A549 (cell line): ENCODE results near the gene ZNF700.

ENCODE experiments used
- BHLHE40 ChIP-seq: IDR thresholded peaks from 2 replicates; pipeline ENCODE4 v1.6.1; 2012; ENCODE audit warnings: low read depth, low read length, inconsistent platforms
- CHD2 ChIP-seq: fragments of 150-350 bp; IDR thresholded peaks from 2 replicates; pipeline ENCODE4 v1.6.1; 2014; ENCODE audit warnings: low read length; ENCODE audit not compliant: partially characterized antibody
- CTCF ChIP-seq: fragments of >200 bp; sonication (Bioruptor Twin); formaldehyde crosslinking; IDR thresholded peaks from 3 replicates; pipeline ENCODE4 v1.5.1; 2016
- FOSL2 ChIP-seq, 2 experiments: fragments of 450-650 bp in 1 of 2; fragments of >200 bp in 1 of 2; sonication (Bioruptor Twin) in 1 of 2; formaldehyde crosslinking; IDR thresholded peaks; 2 replicates each; pipeline versions ENCODE4 v1.5.0 to v1.6.1; 2016 to 2020; ENCODE audit warnings: mild to moderate bottlenecking in 1 of 2, moderate library complexity in 1 of 2
- KDM1A ChIP-seq: fragments of 200-600 bp; sonication (generic); IDR thresholded peaks from 2 replicates; pipeline ENCODE4 v1.6.1; 2016; ENCODE audit warnings: low read depth, mild to moderate bottlenecking
- MAFK ChIP-seq: fragments of 450-650 bp; IDR thresholded peaks from 2 replicates; pipeline ENCODE4 v1.6.1; 2014; ENCODE audit not compliant: partially characterized antibody
- MYC ChIP-seq: IDR thresholded peaks from 2 replicates; pipeline ENCODE4 v1.6.1; 2012; ENCODE audit warnings: mild to moderate bottlenecking, inconsistent platforms, low read length, improper control_type of control experiment, borderline replicate concordance
- NR3C1 ChIP-seq: fragments of >200 bp; sonication (Bioruptor Twin); formaldehyde crosslinking; IDR thresholded peaks from 3 replicates; pipeline ENCODE4 v1.6.1; 2017
- POLR2A ChIP-seq: IDR thresholded peaks from 2 replicates; pipeline ENCODE4 v1.6.1; 2012; ENCODE audit warnings: mild to moderate bottlenecking, low read length
- RAD21 ChIP-seq, 2 experiments: fragments of >200 bp in 1 of 2; sonication (Bioruptor Twin) in 1 of 2; formaldehyde crosslinking in 1 of 2; IDR thresholded peaks in 1 of 2; conservative IDR thresholded peaks in 1 of 2; 2 replicates in 1 of 2; 3 replicates in 1 of 2; pipeline ENCODE4 v1.6.1; 2012 to 2018; ENCODE audit warnings: inconsistent platforms in 1 of 2
- RNF2 ChIP-seq: fragments of 200-600 bp; sonication (generic); IDR thresholded peaks from 2 replicates; pipeline ENCODE4 v1.6.1; 2016; ENCODE audit warnings: low read depth, mild to moderate bottlenecking, antibody characterized with exemption, moderate library complexity, borderline replicate concordance
- USF2 ChIP-seq: fragments of 450-650 bp; IDR thresholded peaks from 2 replicates; pipeline ENCODE4 v1.6.1; 2014; ENCODE audit warnings: antibody characterized with exemption
- TF ChIP-seq, protein P1 (sequence below): IDR thresholded peaks from 2 replicates; pipeline ENCODE4 v1.6.1; 2012
- TF ChIP-seq, protein P2 (sequence below): fragments of 150-350 bp; IDR thresholded peaks from 2 replicates; pipeline ENCODE4 v1.6.1; 2014; ENCODE audit warnings: low read depth, mild to moderate bottlenecking, low read length

- TF ChIP-seq, protein P1, sequence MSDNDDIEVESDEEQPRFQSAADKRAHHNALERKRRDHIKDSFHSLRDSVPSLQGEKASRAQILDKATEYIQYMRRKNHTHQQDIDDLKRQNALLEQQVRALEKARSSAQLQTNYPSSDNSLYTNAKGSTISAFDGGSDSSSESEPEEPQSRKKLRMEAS: no peak
- TF ChIP-seq CTCF (no peak), USF2 (no peak), NR3C1 (no peak), MAFK (no peak), POLR2A (no peak), FOSL2 (IDR thresholded peaks at IDR 0.05) (no peak), FOSL2 (CRISPR knock-in tag; IDR thresholded peaks at IDR 0.05) (no peak), BHLHE40 (no peak), MYC (no peak), CHD2 (no peak), RNF2 (no peak), RAD21 (conservative IDR thresholded peaks at IDR 0.05 in 1 of 2, IDR thresholded peaks at IDR 0.05 in 1 of 2) (no peak), KDM1A (no peak)
- TF ChIP-seq, protein P2, sequence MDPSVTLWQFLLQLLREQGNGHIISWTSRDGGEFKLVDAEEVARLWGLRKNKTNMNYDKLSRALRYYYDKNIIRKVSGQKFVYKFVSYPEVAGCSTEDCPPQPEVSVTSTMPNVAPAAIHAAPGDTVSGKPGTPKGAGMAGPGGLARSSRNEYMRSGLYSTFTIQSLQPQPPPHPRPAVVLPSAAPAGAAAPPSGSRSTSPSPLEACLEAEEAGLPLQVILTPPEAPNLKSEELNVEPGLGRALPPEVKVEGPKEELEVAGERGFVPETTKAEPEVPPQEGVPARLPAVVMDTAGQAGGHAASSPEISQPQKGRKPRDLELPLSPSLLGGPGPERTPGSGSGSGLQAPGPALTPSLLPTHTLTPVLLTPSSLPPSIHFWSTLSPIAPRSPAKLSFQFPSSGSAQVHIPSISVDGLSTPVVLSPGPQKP: no peak
Observed at GRCh38 chr19:11942008-11942842, 17.3 kb downstream of the ZNF700 start.
